Parathyroid adenoma (tissue), 2 donors: ENCODE data around the gene RNF220.
A peak's percentile ranks its signal among the peaks of the same experiment; 100 is the strongest.

Source experiments
- H2AFZ ChIP-seq: fragments of 300-600 bp; sonication (generic); one replicate; pipeline ENCODE4 v1.7.0; 2017; ENCODE audit warnings: antibody characterized with exemption, mild to moderate bottlenecking
- H3K27ac ChIP-seq: fragments of 300-600 bp; sonication (generic); one replicate; pipeline ENCODE4 v1.7.0; 2017
- H3K27me3 ChIP-seq: fragments of 300-600 bp; sonication (generic); one replicate; pipeline ENCODE4 v1.7.0; 2017; ENCODE audit warnings: low read length; ENCODE audit not compliant: control insufficient read depth, insufficient read depth
- H3K36me3 ChIP-seq: fragments of 300-600 bp; sonication (generic); one replicate; pipeline ENCODE4 v1.7.0; 2017; ENCODE audit warnings: low read length; ENCODE audit not compliant: control insufficient read depth, insufficient read depth
- H3K4me1 ChIP-seq: fragments of 300-600 bp; sonication (generic); one replicate; pipeline ENCODE4 v1.7.0; 2017; ENCODE audit warnings: control low read depth
- H3K4me2 ChIP-seq: fragments of 300-600 bp; sonication (generic); one replicate; pipeline ENCODE4 v1.7.0; 2017; ENCODE audit warnings: low read length
- H3K4me3 ChIP-seq: fragments of 300-600 bp; sonication (generic); one replicate; pipeline ENCODE4 v1.7.0; 2017; ENCODE audit warnings: low read depth, low read length
- H3K79me2 ChIP-seq: fragments of 300-600 bp; sonication (generic); one replicate; pipeline ENCODE4 v1.7.0; 2017; ENCODE audit warnings: control low read depth
- H3K9ac ChIP-seq: fragments of 300-600 bp; sonication (generic); one replicate; pipeline ENCODE4 v1.7.0; 2017; ENCODE audit warnings: mild to moderate bottlenecking
- H3K9me3 ChIP-seq: fragments of 300-600 bp; sonication (generic); one replicate; pipeline ENCODE4 v1.7.0; 2017; ENCODE audit warnings: low read length; ENCODE audit not compliant: control insufficient read depth
- CTCF ChIP-seq: fragments of 300-600 bp; sonication (generic); IDR thresholded peaks from one replicate; pipeline ENCODE4 v1.7.0; 2017; ENCODE audit warnings: antibody characterized with exemption, mild to moderate bottlenecking
- donor health status: primary hyperparathyroidism.

Gene RNF220

DNA sequence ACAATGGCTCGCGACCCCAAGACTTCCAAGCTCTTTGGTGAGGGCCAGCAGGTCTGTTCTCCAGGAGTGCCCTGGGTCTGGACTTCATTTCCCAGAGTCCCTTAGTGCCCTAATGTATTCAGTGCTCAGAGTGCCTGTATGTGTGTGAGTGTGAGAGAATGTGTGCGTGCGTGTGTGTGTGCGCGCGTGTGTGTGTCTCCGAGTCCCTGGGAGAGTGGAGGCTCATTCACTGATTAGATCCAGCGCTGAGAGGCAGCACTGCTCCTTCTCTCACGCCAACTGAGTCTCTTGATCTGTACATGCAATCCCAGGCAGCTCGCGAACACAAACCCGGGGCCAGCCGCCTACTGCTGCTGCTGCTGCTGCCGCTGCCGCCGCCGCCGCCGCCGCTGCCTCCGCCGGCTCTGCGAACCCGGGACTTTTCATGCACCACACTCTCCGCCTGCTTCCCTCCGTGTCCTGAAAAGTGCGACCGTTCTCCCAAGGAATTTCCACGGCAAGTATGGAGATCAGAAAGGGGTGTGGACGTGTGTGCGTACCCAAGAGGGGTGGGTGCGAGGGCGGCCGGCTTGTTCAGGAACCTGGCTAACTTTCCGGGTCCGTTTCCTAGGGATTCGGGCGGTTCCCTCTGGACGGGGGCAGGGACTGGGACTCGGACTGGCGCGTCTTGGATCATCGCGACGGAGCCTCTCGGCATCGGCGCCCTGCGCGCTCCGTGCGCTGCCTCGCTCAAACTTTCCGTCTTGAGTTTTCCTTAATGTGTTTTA, at the start of gene RNF220:
RNF220 (plus strand) TSS at position 225 of the 767 bp plus-strand sequence.
- Histone ChIP-seq H3K27ac (no peak within 1 kb of the TSS), H3K36me3 (no peaks in the 10 kb centered on the region), H3K4me1 (no peaks in the 10 kb centered on the region), H3K79me2 (no peaks in the 10 kb centered on the region), H3K4me3 (peak within 1 kb of the TSS; percentile 52), H3K9me3 (no peaks in the 10 kb centered on the region), H3K9ac (no peak within 1 kb of the TSS), H2AFZ (peak within 1 kb of the TSS; percentile 50), H3K4me2 (peak within 1 kb of the TSS; percentile 75), H3K27me3 (peaks cover 35% of the 10 kb centered on the region)
- no peak for TF ChIP-seq CTCF

- no peaks in the 10 kb centered on the region for H3K27me3 ChIP-seq
- peak overlapping the region; percentile 77 for H3K4me2 ChIP-seq
- no peaks in the 10 kb centered on the region for H3K9me3 ChIP-seq
- no peak overlapping the region for H3K9ac ChIP-seq
- H2AFZ ChIP-seq: peak overlapping the region; percentile 89
- peaks cover 21% of the 10 kb centered on the region for H3K79me2 ChIP-seq
- H3K27ac ChIP-seq: no peak overlapping the region
- peak overlapping the region; percentile 76 for H3K4me3 ChIP-seq
- no peaks in the 10 kb centered on the region for H3K36me3 ChIP-seq
- peaks cover 2% of the 10 kb centered on the region for H3K4me1 ChIP-seq
- no peak for TF ChIP-seq CTCF
These were observed 49.3 kb upstream of the RNF220 start for GRCh38 chr1:44355582-44356305.

GRCh38 chr1:44357710-44358109, 47.3 kb upstream of the RNF220 start:
- Histone ChIP-seq H3K9me3 (no peaks in the 10 kb centered on the region), H3K4me3 (no peak overlapping the region), H3K79me2 (peaks cover 21% of the 10 kb centered on the region), H3K36me3 (no peaks in the 10 kb centered on the region), H2AFZ (no peak overlapping the region), H3K27ac (no peak overlapping the region), H3K9ac (no peak overlapping the region), H3K27me3 (no peaks in the 10 kb centered on the region), H3K4me1 (peaks cover 2% of the 10 kb centered on the region), H3K4me2 (no peak overlapping the region)
- no peak for TF ChIP-seq CTCF

- Histone ChIP-seq H3K4me3 (no peak overlapping the region), H3K4me2 (no peak overlapping the region), H3K9ac (no peak overlapping the region), H3K79me2 (peaks cover 8% of the 10 kb centered on the region), H3K27me3 (no peaks in the 10 kb centered on the region), H3K36me3 (no peaks in the 10 kb centered on the region), H3K4me1 (no peaks in the 10 kb centered on the region), H3K27ac (no peak overlapping the region), H2AFZ (no peak overlapping the region), H3K9me3 (no peaks in the 10 kb centered on the region)
- TF ChIP-seq CTCF: no peak
These were observed 45.7 kb upstream of the RNF220 start for GRCh38 chr1:44359234-44359935.
